Stimulated activated CD4-positive, alpha-beta T cell treated with anti-CD3 and anti-CD28 coated beads, TNF-alpha, amount 100 ng/mL, for 24 hours (primary cell): ENCODE measurements around the gene CAMK4.

Experiments used
- DNase-seq, 3 experiments: peaks; one replicate each; pipeline ENCODE4 v3.0.0-alpha.2; 2020; ENCODE audit warnings: low read depth in 3 of 3

Gene CAMK4

DNA sequence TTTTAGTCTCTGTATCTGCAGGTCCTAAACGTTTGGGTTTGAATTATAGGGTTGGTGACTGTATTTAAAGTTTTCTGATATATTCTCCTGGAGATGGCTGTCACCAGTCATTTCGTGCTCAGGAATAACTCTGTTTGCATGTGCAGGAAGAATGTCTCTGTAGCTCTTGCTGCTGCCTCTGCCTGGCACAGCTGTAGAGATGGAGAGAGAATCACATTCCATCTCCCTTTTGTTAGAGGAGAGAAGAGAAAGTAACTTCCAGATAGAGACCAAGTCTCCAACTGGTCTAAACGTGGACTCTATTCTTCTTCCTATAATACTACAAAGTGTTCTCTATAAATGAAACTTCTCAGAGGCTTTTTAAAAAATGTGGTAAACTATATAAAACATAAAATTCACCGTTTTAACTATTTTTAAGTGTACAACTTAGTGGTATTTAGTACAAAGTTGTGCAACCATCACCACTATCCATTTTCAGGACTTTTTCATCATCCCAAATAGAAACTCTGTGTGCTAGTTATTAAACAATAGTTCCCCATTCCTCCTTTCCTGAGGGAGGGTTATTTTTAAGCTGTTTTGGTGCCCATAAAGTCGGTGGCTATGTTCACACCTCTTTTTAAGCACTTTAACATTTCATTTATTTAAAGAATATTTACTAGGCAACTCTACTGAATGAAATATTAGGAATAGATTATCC is 308.9 kb downstream of the CAMK4 start:
- no peak for DNase-seq

DNA sequence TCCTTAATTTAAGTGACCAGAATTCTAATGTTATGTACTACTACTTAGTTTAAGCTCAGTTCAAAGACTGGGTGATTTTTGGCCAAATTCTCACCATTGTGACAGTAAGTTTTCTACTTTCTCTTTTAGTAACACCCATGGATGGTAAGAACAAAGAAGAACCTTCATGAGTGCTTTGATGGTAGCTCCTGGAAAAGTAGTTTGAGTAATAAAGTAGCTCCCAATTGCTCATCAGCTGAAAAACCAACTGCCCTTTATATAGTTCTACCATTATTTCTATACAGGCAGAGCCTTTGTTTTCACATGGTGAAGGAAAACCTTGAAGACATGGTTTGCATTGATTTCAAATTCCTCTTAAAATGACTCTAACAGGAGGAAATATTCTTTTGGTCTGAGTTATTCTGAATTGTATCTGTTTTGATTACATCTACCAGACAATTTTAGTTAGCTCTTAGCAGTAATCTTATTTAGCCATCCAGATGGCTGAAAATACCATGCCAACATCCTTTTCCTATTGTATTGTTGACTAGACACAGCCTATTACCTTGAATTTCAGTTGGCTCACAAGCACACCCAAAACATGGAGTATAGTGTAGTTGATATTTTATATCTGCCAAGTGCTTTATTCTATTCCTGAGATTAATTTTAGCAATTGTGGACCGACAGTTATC is 311.8 kb downstream of the CAMK4 start:
- no peak for DNase-seq

DNA sequence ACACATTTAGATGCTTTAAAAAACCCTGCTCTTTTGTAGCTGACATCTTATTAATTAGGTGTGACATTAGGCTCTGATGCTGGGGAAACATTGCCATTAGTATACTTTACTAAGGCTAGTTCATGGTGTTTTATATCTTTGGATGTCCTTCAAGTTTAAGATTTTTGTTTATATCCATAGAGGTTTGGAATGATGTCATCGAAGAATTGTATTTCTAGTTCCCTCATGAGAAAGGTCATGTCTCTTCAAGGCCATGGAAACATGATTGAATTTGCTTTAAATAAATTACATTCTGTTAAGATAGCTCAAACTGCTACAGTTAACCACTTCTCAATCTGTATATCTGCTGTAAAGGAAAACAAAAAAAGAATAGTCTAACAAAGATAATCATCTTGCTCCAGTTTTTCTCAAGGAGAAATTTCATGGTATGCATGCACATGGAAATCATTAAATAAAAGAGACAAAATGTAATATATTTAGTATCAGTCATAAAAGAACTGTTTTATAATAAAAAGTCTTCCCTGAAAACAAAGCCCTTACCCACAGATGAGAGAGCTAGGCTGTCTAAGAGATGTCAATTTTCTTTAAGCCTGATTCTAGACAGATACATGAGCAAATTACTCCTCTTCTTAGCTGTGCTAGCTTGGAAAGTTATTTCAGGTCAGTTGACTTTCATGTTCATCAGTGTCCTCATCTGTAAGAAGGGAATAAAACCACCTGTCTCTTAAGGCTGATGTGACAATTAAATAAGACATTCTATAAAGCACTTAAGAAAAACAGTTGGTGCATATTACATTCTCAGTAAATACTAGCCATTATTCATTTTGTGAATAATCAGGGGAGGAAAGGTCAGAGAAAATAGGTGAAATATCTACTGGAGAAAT is 313.2 kb downstream of the CAMK4 start:
- DNase-seq, result no peak
